ENCODE measurements around the gene KCNIP4. TPM values are rescaled to one million over a fixed set of nuclear protein-coding genes. Genes with fewer than 3 reads are reported as not detected.
A peak's percentile ranks its signal among the peaks of the same experiment; 100 is the strongest.
"Not testable (repeated sequence)": the region's sequence is repeated elsewhere in the genome, so short reads cannot be mapped to it uniquely, and the experiment has no call there.

The KCNIP4 gene
- total and polyA plus RNA-seq, 2 experiments from 2014 or later: 0.65 TPM; not detected in 1

DNA sequence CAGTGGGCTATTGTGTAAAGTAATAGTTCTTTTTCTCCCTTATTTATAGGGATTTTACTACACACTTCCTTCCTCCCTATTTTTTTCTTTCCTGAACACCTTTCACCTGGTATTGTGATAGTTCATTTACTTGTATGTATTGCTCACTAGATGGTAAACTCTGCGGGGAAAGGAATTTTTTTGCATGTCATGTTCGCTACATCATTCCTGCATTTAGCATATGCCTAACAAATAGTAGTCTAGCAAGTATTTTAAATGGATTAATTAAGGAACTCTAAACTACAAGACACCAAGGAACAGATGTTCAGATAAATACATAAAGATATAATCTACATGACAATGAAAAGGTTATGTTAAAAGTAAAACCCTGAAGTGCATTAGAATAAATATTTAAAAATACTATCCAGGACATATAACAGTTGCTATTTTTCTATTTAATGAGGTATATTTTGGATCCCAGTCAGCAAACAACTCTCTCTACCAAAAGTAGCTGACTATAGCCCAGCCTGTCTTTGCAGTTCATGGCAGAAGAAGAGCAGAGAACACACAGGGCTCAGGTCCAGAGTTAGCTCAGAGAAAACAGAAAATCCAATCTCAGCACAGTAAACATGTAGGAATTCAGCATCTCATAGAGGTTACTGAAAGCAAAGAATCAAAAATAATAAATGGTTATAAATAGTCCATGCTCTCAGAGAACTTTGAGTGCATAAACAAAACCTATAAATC lies 1160.5 kb downstream of the KCNIP4 start:
- H3K79me2 ChIP-seq (ENCODE audit: insufficient read depth): no peaks in the 10 kb centered on the region
- no peaks in the 10 kb centered on the region for H3K27me3 ChIP-seq (replicated peaks; ENCODE audit: insufficient read depth)
- H3K4me1 ChIP-seq (ENCODE audit: insufficient read depth): no peaks in the 10 kb centered on the region
- no peak overlapping the region for H3K27ac ChIP-seq
- in situ Hi-C loops (cut with MboI): loop anchor here (25.0 kb wide), 1 partner anchor 674 kb away; no protein-coding TSS in a partner anchor
- H3K9me3 ChIP-seq (ENCODE audit: low read depth): no peaks in the 10 kb centered on the region
- H2AFZ ChIP-seq: no peak overlapping the region
- 59 to 72% methylated on average over 2 of the region's 2 CpGs for WGBS, 2 experiments (ENCODE audit: low coverage in 1 of 2, low lambda C conversion rate in 2 of 2, missing lambda C conversion rate in 2 of 2)
- no peak overlapping the region for H3K4me2 ChIP-seq (ENCODE audit: unreplicated experiment)
- no peak overlapping the region for H3K4me3 ChIP-seq
- no peaks in the 10 kb centered on the region for H3K9me2 ChIP-seq (ENCODE audit: insufficient read depth)
- no peaks in the 10 kb centered on the region for H3F3A ChIP-seq (ENCODE audit: insufficient read depth)
- TF ChIP-seq EZH2phosphoT487 (IDR thresholded peaks at IDR 0.05; ENCODE audit: insufficient read depth, low read depth) (no peak), EZH2 (IDR thresholded peaks at IDR 0.05; ENCODE audit: insufficient read depth, poor library complexity, severe bottlenecking) (no peak)
- DNase-seq: no peak
- no peaks in the 10 kb centered on the region for H3K36me3 ChIP-seq (ENCODE audit: low read depth)
- no peak overlapping the region for H3K9ac ChIP-seq
- no peaks in the 10 kb centered on the region for H4K20me1 ChIP-seq (ENCODE audit: insufficient read depth)

DNA sequence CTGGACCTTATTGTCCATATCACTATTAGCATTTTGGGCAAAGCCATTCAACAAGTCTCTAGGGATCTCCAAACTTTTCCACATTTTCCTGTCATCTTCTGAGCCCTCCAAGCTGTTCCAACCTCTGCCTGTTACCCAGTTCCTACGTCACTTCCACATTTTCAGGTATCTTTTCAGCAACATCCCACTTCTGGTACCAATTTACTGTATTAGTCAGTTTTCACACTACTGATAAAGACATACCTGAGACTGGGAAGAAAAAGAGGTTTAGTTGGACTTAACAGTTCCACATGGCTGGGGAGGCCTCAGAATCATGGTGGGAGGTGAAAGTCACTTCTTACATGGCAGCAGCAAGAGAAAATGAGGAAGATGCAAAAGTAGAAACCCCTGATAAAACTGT lies 1165.4 kb downstream of the KCNIP4 start:
- not testable (repeated sequence) for H3K27me3 ChIP-seq (replicated peaks; ENCODE audit: insufficient read depth); H3K4me1 ChIP-seq (ENCODE audit: insufficient read depth); H3K9ac ChIP-seq; H3K79me2 ChIP-seq (ENCODE audit: insufficient read depth); H3F3A ChIP-seq (ENCODE audit: insufficient read depth); H3K36me3 ChIP-seq (ENCODE audit: low read depth); H4K20me1 ChIP-seq (ENCODE audit: insufficient read depth); H3K27ac ChIP-seq; H3K4me3 ChIP-seq; H3K9me3 ChIP-seq (ENCODE audit: low read depth); H3K9me2 ChIP-seq (ENCODE audit: insufficient read depth); DNase-seq; H2AFZ ChIP-seq; H3K4me2 ChIP-seq (ENCODE audit: unreplicated experiment)
- WGBS, 2 experiments (ENCODE audit: low coverage in 1 of 2, low lambda C conversion rate in 2 of 2, missing lambda C conversion rate in 2 of 2): 36 to 59% methylated on average over 1 of the region's 1 CpG
- in situ Hi-C loops (cut with MboI): loop anchor here (25.0 kb wide), 1 partner anchor 679 kb away; no protein-coding TSS in a partner anchor

DNA sequence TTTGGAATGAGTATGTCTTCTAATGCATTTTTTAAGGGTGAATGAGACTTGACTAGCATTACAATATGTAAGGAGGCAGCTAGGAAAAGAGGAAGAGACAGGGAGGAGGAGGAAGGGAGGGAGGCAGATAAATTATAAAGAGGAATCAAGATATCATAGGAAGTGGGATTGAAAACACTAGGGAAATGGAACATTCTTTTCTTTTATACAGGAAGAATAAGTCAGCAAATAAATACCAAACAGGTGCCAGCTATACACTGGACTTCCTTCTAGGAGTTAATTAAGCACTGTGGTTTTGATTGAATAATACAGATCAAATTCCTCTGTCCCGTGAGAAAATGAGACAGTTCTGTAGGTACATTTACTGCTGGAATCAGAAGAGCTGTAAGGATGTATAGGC lies 1169.7 kb downstream of the KCNIP4 start:
- TF ChIP-seq EZH2phosphoT487 (IDR thresholded peaks at IDR 0.05; ENCODE audit: insufficient read depth, low read depth) (no peak), EZH2 (IDR thresholded peaks at IDR 0.05; ENCODE audit: insufficient read depth, poor library complexity, severe bottlenecking) (no peak)
- WGBS, 2 experiments (ENCODE audit: low coverage in 1 of 2, low lambda C conversion rate in 2 of 2, missing lambda C conversion rate in 2 of 2): 30 to 38% methylated on average over 1 of the region's 1 CpG
- H3K9me2 ChIP-seq (ENCODE audit: insufficient read depth): no peaks in the 10 kb centered on the region; the same call in 1 of the 2 replicates
- H3K9ac ChIP-seq: no peak overlapping the region
- no peaks in the 10 kb centered on the region for H4K20me1 ChIP-seq (ENCODE audit: insufficient read depth)
- DNase-seq: no peak
- no peak overlapping the region for H3K4me3 ChIP-seq
- no peaks in the 10 kb centered on the region for H3K79me2 ChIP-seq (ENCODE audit: insufficient read depth)
- no peaks in the 10 kb centered on the region for H3F3A ChIP-seq (ENCODE audit: insufficient read depth)
- no peaks in the 10 kb centered on the region for H3K36me3 ChIP-seq (ENCODE audit: low read depth)
- no peaks in the 10 kb centered on the region for H3K4me1 ChIP-seq (ENCODE audit: insufficient read depth)
- H3K4me2 ChIP-seq (ENCODE audit: unreplicated experiment): no peak overlapping the region
- H2AFZ ChIP-seq: no peak overlapping the region
- H3K9me3 ChIP-seq (ENCODE audit: low read depth): no peaks in the 10 kb centered on the region
- no peaks in the 10 kb centered on the region for H3K27me3 ChIP-seq (replicated peaks; ENCODE audit: insufficient read depth)
- in situ Hi-C loops (cut with MboI): loop anchor here (25.0 kb wide), 1 partner anchor 683 kb away; no protein-coding TSS in a partner anchor
- H3K27ac ChIP-seq: no peak overlapping the region

DNA sequence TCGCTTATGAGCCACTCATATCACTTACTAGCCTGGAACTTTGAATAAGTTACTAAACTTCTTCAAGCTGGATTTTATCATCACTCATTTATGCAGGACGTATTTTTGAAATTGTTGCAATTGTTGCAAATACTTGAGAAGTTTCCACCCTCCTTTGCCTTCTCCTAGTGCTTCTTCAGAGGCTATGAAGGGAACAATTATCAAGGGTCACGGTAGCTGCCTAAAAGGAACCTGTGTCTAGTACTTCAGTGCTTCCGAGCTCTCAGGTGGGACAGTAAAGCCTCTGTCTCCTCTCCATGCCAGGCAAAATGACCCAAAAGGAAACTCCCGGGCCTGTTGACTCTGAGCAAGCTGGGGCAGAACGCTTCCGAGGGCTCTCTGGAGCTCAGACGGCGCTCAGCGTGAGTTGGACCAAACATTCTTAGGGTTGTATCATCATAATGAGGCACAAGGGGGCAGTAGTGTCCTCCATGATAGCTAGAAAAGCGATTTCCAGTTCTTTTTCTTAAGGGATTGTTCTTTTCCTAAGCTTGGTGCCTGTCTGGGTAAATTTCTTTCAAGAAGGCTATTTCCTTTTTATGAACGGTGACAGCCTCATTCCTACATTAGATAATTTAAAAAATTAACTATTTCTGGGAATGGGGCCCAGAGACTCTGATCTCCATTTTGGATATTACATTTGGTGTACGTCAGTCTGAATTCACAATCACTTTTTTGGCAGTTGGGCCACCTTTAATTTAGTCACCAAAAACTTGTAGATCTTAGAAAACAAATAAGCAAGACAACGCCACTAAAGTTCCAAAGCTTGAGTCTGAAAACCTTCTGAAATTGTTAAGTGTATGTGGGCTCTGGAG lies 1175.2 kb downstream of the KCNIP4 start:
- WGBS, 2 experiments (ENCODE audit: low coverage in 1 of 2, low lambda C conversion rate in 2 of 2, missing lambda C conversion rate in 2 of 2): 14 to 18% methylated on average over 14 of the region's 14 CpGs
- no peaks in the 10 kb centered on the region for H3K36me3 ChIP-seq (ENCODE audit: low read depth)
- in situ Hi-C loops (cut with MboI): loop anchor here (25.0 kb wide), 2 partner anchors 364 to 989 kb away; no protein-coding TSS in a partner anchor

More for the DNA sequence above, 1175.2 kb downstream of the KCNIP4 start:
- Histone ChIP-seq H3K4me1 (ENCODE audit: insufficient read depth) (no peaks in the 10 kb centered on the region), H4K20me1 (ENCODE audit: insufficient read depth) (no peaks in the 10 kb centered on the region), H3K4me3 (0 out of 2 replicates have a peak overlapping the region, but pooled peaks have one; percentile 11), H3K9ac (no peak overlapping the region), H2AFZ (peak overlapping the region; percentile 53), H3K79me2 (ENCODE audit: insufficient read depth) (no peaks in the 10 kb centered on the region), H3K4me2 (ENCODE audit: unreplicated experiment) (no peak overlapping the region), H3K27me3 (replicated peaks; ENCODE audit: insufficient read depth) (no peaks in the 10 kb centered on the region), H3K27ac (no peak overlapping the region), H3K9me3 (ENCODE audit: low read depth) (no peaks in the 10 kb centered on the region), H3F3A (ENCODE audit: insufficient read depth) (no peaks in the 10 kb centered on the region), H3K9me2 (ENCODE audit: insufficient read depth) (no peaks in the 10 kb centered on the region; the same call in 1 of the 2 replicates)
- TF ChIP-seq EZH2 (IDR thresholded peaks at IDR 0.05; ENCODE audit: insufficient read depth, poor library complexity, severe bottlenecking) (no peak), EZH2phosphoT487 (IDR thresholded peaks at IDR 0.05; ENCODE audit: insufficient read depth, low read depth) (no peak)
- DNase-seq: peak; percentile 82

Measured in GM23248 (cell line).